ENCODE data around the gene COX6A2. TPM values are rescaled to one million over a fixed set of nuclear protein-coding genes. Genes with fewer than 3 reads are reported as not detected.

COX6A2 gene
- not detected in 2 replicates for total RNA-seq (2014; rRNA removed; shearing (Covaris generic))

GRCh38 chr16:31428279-31428597 is at the start of gene COX6A2:
Gene COX6A2 (minus strand): TSS chr16:31428360. CDS start chr16:31428325, 35 bp downstream.
- no peak for DNase-seq (ENCODE audit: low spot score)

- DNase-seq (ENCODE audit: low spot score) = peak; percentile 80
Observed at GRCh38 chr16:31477220-31478216, 49.4 kb upstream of the COX6A2 start.

GRCh38 chr16:31476303-31477219 is 48.4 kb upstream of the COX6A2 start:
- DNase-seq (ENCODE audit: low spot score) = peak; percentile 74

GRCh38 chr16:31475946-31476302 is 47.8 kb upstream of the COX6A2 start:
- no peak for DNase-seq (ENCODE audit: low spot score)

GRCh38 chr16:31474773-31475738 is 46.9 kb upstream of the COX6A2 start:
- no peak for DNase-seq (ENCODE audit: low spot score)

- DNase-seq (ENCODE audit: low spot score) = no peak
Observed at GRCh38 chr16:31474173-31474714, 46.1 kb upstream of the COX6A2 start.

GRCh38 chr16:31473264-31473984 is 45.3 kb upstream of the COX6A2 start:
- no peak for DNase-seq (ENCODE audit: low spot score)

GRCh38 chr16:31472709-31473203 is 44.6 kb upstream of the COX6A2 start:
- peak; percentile 82 for DNase-seq (ENCODE audit: low spot score)

GRCh38 chr16:31471875-31472708 is 43.9 kb upstream of the COX6A2 start, which contains the start of gene TGFB1I1:
Gene TGFB1I1 (plus strand): TSS chr16:31472152. CDS start chr16:31472189, 37 bp downstream.
- no peak for DNase-seq (ENCODE audit: low spot score)

GRCh38 chr16:31471241-31471874 is 43.2 kb upstream of the COX6A2 start:
- no peak for DNase-seq (ENCODE audit: low spot score)

- DNase-seq (ENCODE audit: low spot score) = no peak
Observed at GRCh38 chr16:31470615-31471014, 42.5 kb upstream of the COX6A2 start.

GRCh38 chr16:31467858-31468257 is 39.7 kb upstream of the COX6A2 start:
- no peak for DNase-seq (ENCODE audit: low spot score)

GRCh38 chr16:31467151-31467773 is 39.1 kb upstream of the COX6A2 start:
- DNase-seq (ENCODE audit: low spot score) = no peak

GRCh38 chr16:31466381-31466841 is 38.3 kb upstream of the COX6A2 start:
- no peak for DNase-seq (ENCODE audit: low spot score)

GRCh38 chr16:31465788-31466370 is 37.7 kb upstream of the COX6A2 start:
- DNase-seq (ENCODE audit: low spot score) = no peak

GRCh38 chr16:31464781-31465260 is 36.7 kb upstream of the COX6A2 start:
- DNase-seq (ENCODE audit: low spot score) = no peak

GRCh38 chr16:31464348-31464769 is 36.2 kb upstream of the COX6A2 start:
- no peak for DNase-seq (ENCODE audit: low spot score)
